ENCODE measurements around the gene NRN1L.

The NRN1L gene

DNA sequence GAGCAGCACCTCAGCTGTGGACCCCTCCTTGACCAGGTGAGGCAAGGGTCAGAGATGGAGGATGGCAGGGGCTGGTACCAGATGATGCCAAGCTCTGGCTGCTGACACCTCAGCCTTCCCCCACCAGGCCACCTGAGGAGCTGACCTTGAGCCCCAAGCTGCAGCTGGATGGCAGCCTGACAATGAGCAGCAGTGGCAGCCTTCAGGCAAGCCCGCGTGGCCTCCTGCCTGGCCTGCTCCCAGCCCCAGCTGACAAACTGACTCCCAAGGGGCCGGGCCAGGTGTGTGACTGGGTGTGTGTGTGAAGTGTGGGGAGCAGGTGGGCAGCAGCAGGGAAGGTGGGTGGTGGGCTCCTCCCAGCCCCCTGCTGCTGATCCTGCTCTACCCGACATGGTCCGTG is 4.7 kb upstream of the NRN1L start:
- ChIA-PET POLR2A (ENCODE audit: low non-redundant PET) (no interaction called here), CTCF (no interaction called here)
- DNase-seq (ENCODE audit: low spot score) = no peak
- TF ChIP-seq, protein P1, sequence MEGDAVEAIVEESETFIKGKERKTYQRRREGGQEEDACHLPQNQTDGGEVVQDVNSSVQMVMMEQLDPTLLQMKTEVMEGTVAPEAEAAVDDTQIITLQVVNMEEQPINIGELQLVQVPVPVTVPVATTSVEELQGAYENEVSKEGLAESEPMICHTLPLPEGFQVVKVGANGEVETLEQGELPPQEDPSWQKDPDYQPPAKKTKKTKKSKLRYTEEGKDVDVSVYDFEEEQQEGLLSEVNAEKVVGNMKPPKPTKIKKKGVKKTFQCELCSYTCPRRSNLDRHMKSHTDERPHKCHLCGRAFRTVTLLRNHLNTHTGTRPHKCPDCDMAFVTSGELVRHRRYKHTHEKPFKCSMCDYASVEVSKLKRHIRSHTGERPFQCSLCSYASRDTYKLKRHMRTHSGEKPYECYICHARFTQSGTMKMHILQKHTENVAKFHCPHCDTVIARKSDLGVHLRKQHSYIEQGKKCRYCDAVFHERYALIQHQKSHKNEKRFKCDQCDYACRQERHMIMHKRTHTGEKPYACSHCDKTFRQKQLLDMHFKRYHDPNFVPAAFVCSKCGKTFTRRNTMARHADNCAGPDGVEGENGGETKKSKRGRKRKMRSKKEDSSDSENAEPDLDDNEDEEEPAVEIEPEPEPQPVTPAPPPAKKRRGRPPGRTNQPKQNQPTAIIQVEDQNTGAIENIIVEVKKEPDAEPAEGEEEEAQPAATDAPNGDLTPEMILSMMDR (conservative IDR thresholded peaks at IDR 0.05; ENCODE audit: low read depth) = no peak
- H3K27ac ChIP-seq = no peak overlapping the region

DNA sequence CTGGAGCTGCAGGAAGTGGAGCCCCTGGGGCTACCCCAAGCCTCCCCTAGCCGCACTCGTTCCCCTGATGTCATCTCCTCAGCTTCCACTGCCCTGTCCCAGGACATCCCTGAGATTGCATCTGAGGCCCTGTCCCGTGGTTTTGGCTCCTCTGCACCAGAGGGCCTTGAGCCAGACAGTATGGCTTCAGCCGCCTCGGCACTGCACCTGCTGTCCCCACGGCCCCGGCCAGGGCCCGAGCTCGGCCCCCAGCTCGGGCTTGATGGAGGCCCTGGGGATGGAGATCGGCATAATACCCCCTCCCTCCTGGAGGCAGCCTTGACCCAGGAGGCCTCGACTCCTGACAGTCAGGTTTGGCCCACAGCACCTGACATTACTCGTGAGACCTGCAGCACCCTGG is 4.1 kb upstream of the NRN1L start:
- CTCF ChIA-PET = interaction anchor here (0.5 to 1.1 kb wide), 2 partner anchors 64 to 163 kb away, joined by 3 read pairs; no protein-coding TSS in a partner anchor
- POLR2A ChIA-PET (ENCODE audit: low non-redundant PET) = no interaction called here
- no peak overlapping the region for H3K27ac ChIP-seq
- TF ChIP-seq, protein P1 (conservative IDR thresholded peaks at IDR 0.05; ENCODE audit: low read depth) = no peak
- no peak for DNase-seq (ENCODE audit: low spot score)

DNA sequence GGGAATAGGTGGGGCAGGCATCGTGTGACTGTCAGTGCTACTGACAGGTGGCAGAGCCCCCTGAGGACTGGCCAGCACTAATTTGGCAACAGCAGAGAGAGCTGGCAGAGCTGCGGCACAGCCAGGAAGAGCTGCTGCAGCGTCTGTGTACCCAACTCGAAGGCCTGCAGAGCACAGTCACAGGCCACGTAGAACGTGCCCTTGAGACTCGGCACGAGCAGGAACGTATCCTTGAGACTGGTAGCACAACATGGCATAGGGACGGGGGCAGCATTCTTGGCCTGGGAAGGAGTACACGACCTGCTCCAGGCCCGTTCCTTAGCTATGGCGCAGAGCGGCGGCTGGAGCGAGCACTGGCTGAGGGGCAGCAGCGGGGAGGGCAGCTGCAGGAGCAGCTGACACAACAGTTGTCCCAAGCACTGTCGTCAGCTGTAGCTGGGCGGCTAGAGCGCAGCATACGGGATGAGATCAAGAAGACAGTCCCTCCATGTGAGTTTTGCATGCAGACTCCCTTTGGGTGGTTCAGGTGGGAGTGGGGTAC is 3.0 kb upstream of the NRN1L start:
- peak overlapping the region; percentile 77 for H3K27ac ChIP-seq
- ChIA-PET POLR2A (ENCODE audit: low non-redundant PET) (no interaction called here), CTCF (interaction anchor here (0.6 to 3.0 kb wide), 5 partner anchors 9 to 60 kb away, joined by 3 to 19 read pairs (median 5); partner anchors contain the start of gene EDC4)
- no peak for DNase-seq (ENCODE audit: low spot score)
- TF ChIP-seq, protein P1 (conservative IDR thresholded peaks at IDR 0.05; ENCODE audit: low read depth) = no peak

DNA sequence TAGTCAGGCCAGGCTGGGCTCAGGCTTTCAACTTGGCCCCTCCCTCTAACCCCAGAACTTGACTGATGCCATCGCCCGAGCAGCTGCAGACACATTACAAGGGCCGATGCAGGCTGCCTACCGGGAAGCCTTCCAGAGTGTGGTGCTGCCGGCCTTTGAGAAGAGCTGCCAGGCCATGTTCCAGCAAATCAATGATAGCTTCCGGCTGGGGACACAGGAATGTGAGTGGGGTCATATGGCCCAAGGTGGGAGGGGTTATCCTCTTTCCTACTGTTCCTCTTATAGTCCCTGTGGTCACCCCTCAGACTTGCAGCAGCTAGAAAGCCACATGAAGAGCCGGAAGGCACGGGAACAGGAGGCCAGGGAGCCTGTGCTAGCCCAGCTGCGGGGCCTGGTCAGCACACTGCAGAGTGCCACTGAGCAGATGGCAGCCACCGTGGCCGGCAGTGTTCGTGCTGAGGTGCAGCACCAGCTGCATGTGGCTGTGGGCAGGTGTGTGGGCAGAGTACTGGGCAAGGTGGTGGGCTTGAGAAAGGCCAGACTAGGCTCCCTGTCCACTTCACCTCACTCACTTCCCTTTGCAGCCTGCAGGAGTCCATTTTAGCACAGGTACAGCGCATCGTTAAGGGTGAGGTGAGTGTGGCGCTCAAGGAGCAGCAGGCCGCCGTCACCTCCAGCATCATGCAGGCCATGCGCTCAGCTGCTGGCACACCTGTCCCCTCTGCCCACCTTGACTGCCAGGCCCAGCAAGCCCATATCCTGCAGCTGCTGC is 2.1 kb upstream of the NRN1L start:
- ChIA-PET POLR2A (ENCODE audit: low non-redundant PET) (no interaction called here), CTCF (interaction anchor here (0.6 to 3.0 kb wide), 10 partner anchors 9 to 147 kb away, joined by 3 to 19 read pairs (median 6); partner anchors contain the start of genes EDC4 and PSMB10)
- H3K27ac ChIP-seq = peak overlapping the region; percentile 77
- no peak for DNase-seq (ENCODE audit: low spot score)
- TF ChIP-seq, protein P1 (conservative IDR thresholded peaks at IDR 0.05; ENCODE audit: low read depth) = no peak

DNA sequence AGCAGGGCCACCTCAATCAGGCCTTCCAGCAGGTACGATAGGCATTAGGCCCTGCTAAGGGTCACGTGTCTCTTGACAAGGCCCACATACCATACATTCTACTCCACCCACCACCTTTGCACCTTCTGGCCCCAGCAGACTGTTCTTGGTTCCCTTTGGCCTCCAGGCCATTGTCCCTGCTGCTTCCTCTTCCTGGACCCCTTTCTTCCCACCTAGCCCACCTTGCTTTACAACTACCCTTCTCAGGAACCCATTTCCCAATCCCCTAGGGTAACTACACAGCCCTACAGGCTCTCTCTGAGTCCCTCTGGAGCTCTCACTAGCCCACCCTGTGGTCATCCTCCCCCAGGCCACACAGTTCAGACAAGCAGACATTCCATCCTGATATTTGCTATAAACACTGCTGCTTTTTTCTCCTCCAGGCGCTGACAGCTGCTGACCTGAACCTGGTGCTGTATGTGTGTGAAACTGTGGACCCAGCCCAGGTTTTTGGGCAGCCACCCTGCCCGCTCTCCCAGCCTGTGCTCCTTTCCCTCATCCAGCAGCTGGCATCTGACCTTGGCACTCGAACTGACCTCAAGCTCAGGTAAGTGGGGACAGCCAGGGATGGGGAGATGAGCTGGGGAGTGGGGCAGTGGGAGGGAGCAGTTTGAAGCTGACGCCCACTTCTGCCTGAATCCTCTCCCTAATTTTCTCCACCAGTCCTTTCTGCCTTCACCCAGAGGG is 1.4 kb upstream of the NRN1L start:
- TF ChIP-seq, protein P1 (conservative IDR thresholded peaks at IDR 0.05; ENCODE audit: low read depth) = no peak
- ChIA-PET CTCF (interaction anchor here (0.6 to 3.0 kb wide), 25 partner anchors 8 to 364 kb away, joined by 3 to 19 read pairs (median 4); partner anchors contain the start of gene PSMB10), POLR2A (ENCODE audit: low non-redundant PET) (no interaction called here)
- no peak for DNase-seq (ENCODE audit: low spot score)
- H3K27ac ChIP-seq = peak overlapping the region; percentile 77

DNA sequence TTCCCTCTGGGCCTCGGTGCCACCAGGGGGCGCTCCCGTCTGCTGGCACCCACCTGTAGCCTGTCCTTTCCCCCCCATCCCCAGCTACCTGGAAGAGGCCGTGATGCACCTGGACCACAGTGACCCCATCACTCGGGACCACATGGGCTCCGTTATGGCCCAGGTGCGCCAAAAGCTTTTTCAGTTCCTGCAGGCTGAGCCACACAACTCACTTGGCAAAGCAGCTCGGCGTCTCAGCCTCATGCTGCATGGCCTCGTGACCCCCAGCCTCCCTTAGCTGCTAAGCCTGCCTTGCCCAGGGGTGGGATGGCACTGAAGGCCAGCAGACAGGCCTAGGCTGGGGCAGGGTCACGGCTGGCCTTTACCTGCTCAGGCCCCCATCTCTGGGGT is 818 bp upstream of the NRN1L start:
- POLR2A ChIA-PET (ENCODE audit: low non-redundant PET) = no interaction called here
- peak overlapping the region; percentile 77 for H3K27ac ChIP-seq

More for the DNA sequence above, 818 bp upstream of the NRN1L start:
- TF ChIP-seq, protein P1 (conservative IDR thresholded peaks at IDR 0.05; ENCODE audit: low read depth) = peak; percentile 87
- CTCF ChIA-PET = interaction anchor here (0.6 to 3.0 kb wide), 24 partner anchors 9 to 364 kb away, joined by 3 to 19 read pairs (median 4); partner anchors contain the start of gene PSMB10
- peak; percentile 72 for DNase-seq (ENCODE audit: low spot score)
